MM.1S (cell line): ENCODE measurements around the gene CCDC158.

Experiments
- EZH2 ChIP-seq: fragments of 300-600 bp; sonication (generic); optimal IDR thresholded peaks from 2 replicates; pipeline ENCODE3; 2017; ENCODE audit warnings: low read depth, mild to moderate bottlenecking, antibody characterized with exemption, low read length, mixed read lengths
- TF ChIP-seq, protein P1 (sequence below): fragments of 300-600 bp; sonication (generic); IDR thresholded peaks from 2 replicates; pipeline ENCODE4 v1.5.1; 2016; ENCODE audit warnings: antibody characterized with exemption, low read length, mixed read lengths

DNA sequence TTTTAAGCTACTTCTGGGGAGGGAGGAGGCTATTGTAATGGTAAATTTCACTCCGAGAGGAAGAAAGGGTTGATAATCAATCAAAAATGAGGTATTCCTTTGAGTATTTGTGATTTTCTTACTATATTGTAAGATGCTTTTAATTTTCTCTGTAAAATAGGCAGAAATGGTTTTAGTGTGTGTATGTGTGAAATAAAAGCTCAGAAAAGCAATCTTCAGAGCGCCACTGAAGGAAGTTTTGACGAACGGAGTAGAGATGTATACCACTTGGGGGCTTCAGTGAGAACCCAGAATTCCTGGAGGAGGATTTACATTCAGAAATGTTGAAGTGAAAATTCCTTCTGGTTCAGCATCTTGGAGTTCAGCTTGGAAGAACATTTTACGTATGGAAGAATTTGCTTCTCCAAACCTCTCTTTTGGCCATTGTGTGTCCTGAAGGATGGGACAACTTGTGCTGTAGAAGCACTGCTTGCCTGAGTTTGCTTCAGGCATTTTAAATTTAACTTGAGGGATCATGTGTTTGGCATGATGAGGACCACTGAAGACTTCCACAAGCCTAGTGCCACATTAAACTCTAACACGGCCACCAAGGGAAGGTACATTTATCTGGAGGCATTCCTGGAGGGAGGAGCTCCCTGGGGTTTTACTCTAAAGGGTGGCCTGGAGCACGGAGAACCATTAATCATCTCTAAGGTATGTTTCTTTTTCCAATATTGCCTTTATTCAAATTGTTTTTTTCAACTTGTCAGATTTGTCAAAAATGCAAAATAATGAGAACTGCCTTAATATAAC lies 14.8 kb upstream of the CCDC158 start:
- TF ChIP-seq EZH2, result no peak
- TF ChIP-seq, protein P1, sequence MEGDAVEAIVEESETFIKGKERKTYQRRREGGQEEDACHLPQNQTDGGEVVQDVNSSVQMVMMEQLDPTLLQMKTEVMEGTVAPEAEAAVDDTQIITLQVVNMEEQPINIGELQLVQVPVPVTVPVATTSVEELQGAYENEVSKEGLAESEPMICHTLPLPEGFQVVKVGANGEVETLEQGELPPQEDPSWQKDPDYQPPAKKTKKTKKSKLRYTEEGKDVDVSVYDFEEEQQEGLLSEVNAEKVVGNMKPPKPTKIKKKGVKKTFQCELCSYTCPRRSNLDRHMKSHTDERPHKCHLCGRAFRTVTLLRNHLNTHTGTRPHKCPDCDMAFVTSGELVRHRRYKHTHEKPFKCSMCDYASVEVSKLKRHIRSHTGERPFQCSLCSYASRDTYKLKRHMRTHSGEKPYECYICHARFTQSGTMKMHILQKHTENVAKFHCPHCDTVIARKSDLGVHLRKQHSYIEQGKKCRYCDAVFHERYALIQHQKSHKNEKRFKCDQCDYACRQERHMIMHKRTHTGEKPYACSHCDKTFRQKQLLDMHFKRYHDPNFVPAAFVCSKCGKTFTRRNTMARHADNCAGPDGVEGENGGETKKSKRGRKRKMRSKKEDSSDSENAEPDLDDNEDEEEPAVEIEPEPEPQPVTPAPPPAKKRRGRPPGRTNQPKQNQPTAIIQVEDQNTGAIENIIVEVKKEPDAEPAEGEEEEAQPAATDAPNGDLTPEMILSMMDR, result no peak
